Dermis blood vessel endothelial cell (primary cell): ENCODE results near the gene MTARC1. TPM values are rescaled to one million over a fixed set of nuclear protein-coding genes. Genes with fewer than 3 reads are reported as not detected.

ENCODE experiments used
- DNase-seq: peaks from one replicate; pipeline ENCODE4 v3.0.0; 2010
- total RNA-seq: library from RNA; depleted of rRNA; stranded (reverse); fragments of >200 nt; gene quantifications from 2 replicates; pipeline ENCODE4 v1.2.3, GENCODE V29; 2014

Gene MTARC1
- total RNA-seq, 1 donor from 2014 or later = 1.9 TPM

DNA sequence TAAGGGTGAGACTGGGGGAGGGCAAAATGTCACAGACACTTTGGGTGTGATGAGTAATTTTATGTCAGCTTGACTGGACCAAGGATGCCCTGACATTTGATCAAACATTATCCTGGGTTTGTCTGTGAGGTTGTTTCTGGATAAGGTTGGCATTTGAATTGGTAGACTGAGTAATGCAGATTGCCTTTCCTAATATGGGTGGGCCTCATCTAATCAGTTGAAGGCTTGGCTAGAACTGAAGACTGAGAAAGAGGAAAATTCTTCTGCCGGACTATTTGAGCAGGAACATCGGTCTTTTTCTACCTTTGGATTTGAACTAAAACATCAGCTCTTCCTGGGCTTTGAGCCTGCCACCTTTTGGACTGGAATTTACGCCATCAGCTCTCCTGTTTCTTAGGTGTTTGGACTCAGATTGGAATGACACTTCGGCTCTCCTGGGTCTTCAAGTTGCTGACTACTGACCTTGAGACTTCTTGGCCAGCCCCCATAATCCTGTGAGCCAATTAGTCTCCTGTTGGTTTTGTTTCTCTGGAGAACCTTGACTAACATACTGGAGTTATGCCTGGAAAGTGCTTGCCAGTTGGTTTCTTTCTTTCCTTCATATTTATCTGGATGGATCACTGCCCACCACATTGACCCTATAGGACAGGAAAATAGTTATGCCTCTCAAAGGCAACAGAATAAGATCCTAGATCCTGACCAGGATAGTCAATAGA, 47.6 kb downstream of the MTARC1 start:
- no peak for DNase-seq

Other genes with a start within 250 kb of the MTARC1 start
- gene C1orf115, start 96.5 kb upstream of the MTARC1 start, total RNA-seq = 124 and 125 TPM in 2 replicates
- gene MTARC2, start 38.6 kb upstream of the MTARC1 start, total RNA-seq = 11.0 and 23.5 TPM in 2 replicates
- gene HLX, start 92.5 kb downstream of the MTARC1 start, total RNA-seq = 18.0 and 20.8 TPM in 2 replicates